Transverse colon (tissue), 4 donors: ENCODE results near the gene BAZ2B. TPM values are rescaled to one million over a fixed set of nuclear protein-coding genes. Genes with fewer than 3 reads are reported as not detected.

Source experiments
- DNase-seq: peaks from one replicate; pipeline ENCODE4 v3.0.0-alpha.2; 2019
- H3K27ac ChIP-seq, 4 donors: fragments of 200-600 bp; sonication (generic); 2 replicates each; pipeline ENCODE4 v1.5.1; 2016 to 2018; ENCODE audit warnings: inconsistent platforms in 4 of 4
- H3K27me3 ChIP-seq: fragments of 200-600 bp; sonication (generic); 2 replicates; pipeline ENCODE4 v1.5.1; 2017; ENCODE audit warnings: inconsistent platforms
- H3K36me3 ChIP-seq, 4 donors: fragments of 200-600 bp; sonication (generic); 2 replicates each; pipeline ENCODE4 v1.5.1; 2017 to 2019; ENCODE audit warnings: inconsistent platforms in 4 of 4
- H3K4me1 ChIP-seq, 4 donors: fragments of 200-600 bp; sonication (generic); 2 replicates each; pipeline ENCODE4 v1.5.1; 2017 to 2020; ENCODE audit warnings: inconsistent platforms in 4 of 4
- H3K4me3 ChIP-seq, 4 donors: fragments of 200-600 bp; sonication (generic); 1 replicate in 1 of 4; 2 replicates in 3 of 4; pipeline versions ENCODE4 v1.5.1 to v1.6.1; 2017 to 2019; ENCODE audit warnings: inconsistent platforms in 4 of 4
- H3K9me3 ChIP-seq, 2 donors: fragments of 200-600 bp; sonication (generic); 2 replicates each; pipeline ENCODE4 v1.5.1; 2017 to 2019; ENCODE audit warnings: inconsistent platforms in 2 of 2
- CTCF ChIP-seq, 5 experiments: fragments of 200-600 bp in 3 of 5; fragments of 450-650 bp in 2 of 5; sonication (generic) in 3 of 5; IDR thresholded peaks; 1 replicate in 2 of 5; 2 replicates in 3 of 5; pipeline ENCODE4 v1.5.1; 2016 to 2017; ENCODE audit warnings: antibody characterized with exemption in 5 of 5, inconsistent platforms in 3 of 5, mild to moderate bottlenecking in 2 of 5, moderate library complexity in 1 of 5
- EP300 ChIP-seq: sonication (generic); formaldehyde crosslinking; IDR thresholded peaks from one replicate; pipeline ENCODE4 v1.6.1; 2017; ENCODE audit warnings: antibody characterized with exemption, low read depth
- POLR2A ChIP-seq: fragments of 450-650 bp; IDR thresholded peaks from one replicate; pipeline ENCODE4 v1.6.1; 2016; ENCODE audit warnings: antibody characterized with exemption, mild to moderate bottlenecking, moderate library complexity
- POLR2AphosphoS5 ChIP-seq, 3 donors: sonication (generic); formaldehyde crosslinking; IDR thresholded peaks; one replicate each; pipeline ENCODE4 v1.6.1; 2016; ENCODE audit warnings: antibody characterized with exemption in 3 of 3
- WGBS, 2 donors: methylation state at CpG; one replicate each; pipeline ENCODE4 v1.1.5; 2018; ENCODE audit warnings: low coverage in 1 of 2; 5-methylcytosine and 5-hydroxymethylcytosine counted together
- in situ Hi-C, 4 donors: fragments of 200-750 bp; cut with MboI; loops; one replicate each; pipeline versions ENCODE4 v1.15.0 to v1.15.1; 2017; ENCODE audit warnings: low sequenced_read_pairs in 3 of 4, low pct_ligation_motif_present in 1 of 4, low pct_unique_long_range_greater_than_20kb in 1 of 4
- intact Hi-C: fragments of 100-400 bp; cut with DNase I; formaldehyde crosslinking; loops from one replicate; pipeline ENCODE4 v1.15.1; 2023; ENCODE audit warnings: low total_unique reads
- total RNA-seq, 4 donors: library from RNA; depleted of rRNA; stranded (reverse); fragments of >200 nt; gene quantifications; one replicate each; pipeline ENCODE4 v1.1.0, GENCODE V29; 2016

BAZ2B gene
- total RNA-seq, 4 donors from 2014 or later: 42.3 to 104 (median 81.3) TPM

GRCh38 chr2:159651884-159652283, 35.5 kb upstream of the BAZ2B start:
- 79 to 100% methylated on average over 1 of the region's 1 CpG for WGBS, 2 donors
- Histone ChIP-seq H3K9me3 (no peaks in the 10 kb centered on the region), H3K36me3 (no peaks in the 10 kb centered on the region), H3K4me1 (no peaks in the 10 kb centered on the region), H3K27me3 (no peaks in the 10 kb centered on the region), H3K27ac (no peak overlapping the region), H3K4me3 (no peak overlapping the region)
- no peak for TF ChIP-seq EP300
- no peak for TF ChIP-seq POLR2A
- TF ChIP-seq CTCF (IDR thresholded peaks at IDR 0.05): no peak
- no peak for TF ChIP-seq POLR2AphosphoS5 (IDR thresholded peaks at IDR 0.05)
- in situ Hi-C loops: no loop called here
- DNase-seq: no peak
- intact Hi-C loops: no loop called here

- intact Hi-C loops: no loop called here
Observed at GRCh38 chr2:159650574-159650973, 34.2 kb upstream of the BAZ2B start.

GRCh38 chr2:159648643-159649042, 32.3 kb upstream of the BAZ2B start:
- no peaks in the 10 kb centered on the region for H3K36me3 ChIP-seq
- no peaks in the 10 kb centered on the region for H3K4me1 ChIP-seq
- H3K27ac ChIP-seq: no peak overlapping the region
- intact Hi-C loops (no loop called here), in situ Hi-C loops (no loop called here)
- no peak for TF ChIP-seq EP300
- no peak for DNase-seq
- H3K4me3 ChIP-seq: no peak overlapping the region
- no peaks in the 10 kb centered on the region for H3K9me3 ChIP-seq
- no peaks in the 10 kb centered on the region for H3K27me3 ChIP-seq
- WGBS, 2 donors: 86 to 93% methylated on average over 2 of the region's 2 CpGs

More at GRCh38 chr2:159650574-159650973, 34.2 kb upstream of the BAZ2B start:
- in situ Hi-C loops: no loop called here
- no peaks in the 10 kb centered on the region for H3K36me3 ChIP-seq
- no peak for DNase-seq
- no peaks in the 10 kb centered on the region for H3K4me1 ChIP-seq
- TF ChIP-seq CTCF (IDR thresholded peaks at IDR 0.05) (no peak), POLR2A (no peak), EP300 (no peak), POLR2AphosphoS5 (IDR thresholded peaks at IDR 0.05) (no peak)
- no peak overlapping the region for H3K27ac ChIP-seq
- H3K9me3 ChIP-seq: no peaks in the 10 kb centered on the region
- no peak overlapping the region for H3K4me3 ChIP-seq
- H3K27me3 ChIP-seq: no peaks in the 10 kb centered on the region

- no peaks in the 10 kb centered on the region for H3K36me3 ChIP-seq
- H3K4me1 ChIP-seq: no peaks in the 10 kb centered on the region
- H3K9me3 ChIP-seq: no peaks in the 10 kb centered on the region
- 80 to 86% methylated on average over 2 of the region's 2 CpGs for WGBS, 2 donors
- H3K27ac ChIP-seq: no peak overlapping the region
- in situ Hi-C loops: no loop called here
- no peak for DNase-seq
- TF ChIP-seq POLR2AphosphoS5 (IDR thresholded peaks at IDR 0.05) (no peak), POLR2A (no peak), EP300 (no peak), CTCF (IDR thresholded peaks at IDR 0.05) (no peak)
- no peaks in the 10 kb centered on the region for H3K27me3 ChIP-seq
- intact Hi-C loops: no loop called here
- H3K4me3 ChIP-seq: no peak overlapping the region
Observed at GRCh38 chr2:159647667-159648066, 31.3 kb upstream of the BAZ2B start.

GRCh38 chr2:159640176-159640575, 23.8 kb upstream of the BAZ2B start:
- Histone ChIP-seq H3K27me3 (no peaks in the 10 kb centered on the region), H3K9me3 (no peaks in the 10 kb centered on the region), H3K27ac (no peak overlapping the region), H3K4me1 (no peaks in the 10 kb centered on the region), H3K36me3 (no peaks in the 10 kb centered on the region), H3K4me3 (no peak overlapping the region)
- in situ Hi-C loops (no loop called here), intact Hi-C loops (no loop called here)
- no peak for DNase-seq
- WGBS, 2 donors: 82 to 85% methylated on average over 1 of the region's 1 CpG
- no peak for TF ChIP-seq POLR2AphosphoS5 (IDR thresholded peaks at IDR 0.05)
- TF ChIP-seq EP300: no peak
- no peak for TF ChIP-seq CTCF (IDR thresholded peaks at IDR 0.05)
- TF ChIP-seq POLR2A: no peak
